Measurements from ENCODE around the gene GALNT10.

GRCh38 chr5:154320224-154321089 is 129.9 kb downstream of the GALNT10 start:
- TF ChIP-seq BHLHE40 (IDR thresholded peaks at IDR 0.05; ENCODE audit: borderline replicate concordance): no peak
- no peak for TF ChIP-seq NFRKB (IDR thresholded peaks at IDR 0.05)
- TF ChIP-seq HDGF (IDR thresholded peaks at IDR 0.05; ENCODE audit: borderline replicate concordance): no peak
- no peak for TF ChIP-seq SUZ12 (IDR thresholded peaks at IDR 0.05)
- TF ChIP-seq ELF4 (IDR thresholded peaks at IDR 0.05): no peak
- no peak for TF ChIP-seq ARNT (IDR thresholded peaks at IDR 0.05)
- no peak for TF ChIP-seq TARDBP (IDR thresholded peaks at IDR 0.05)
- TF ChIP-seq SP1 (IDR thresholded peaks at IDR 0.05): no peak
